Upper lobe of left lung (tissue), 6 donors: ENCODE data around the gene KCNG4. TPM values are rescaled to one million over a fixed set of nuclear protein-coding genes. Genes with fewer than 3 reads are reported as not detected.

ENCODE experiments used
- ATAC-seq, 2 donors: fragments of 200-7000 bp; cut with Tn5 transposase; one replicate each; pipeline ENCODE4 v1.9.1; 2022; ENCODE audit warnings: mild to moderate bottlenecking in 2 of 2, moderate library complexity in 2 of 2; ENCODE audit not compliant: low FRiP score in 2 of 2
- DNase-seq, 2 donors: peaks; one replicate each; pipeline ENCODE4 v3.0.0-alpha.2; 2019 to 2020
- H3K27ac ChIP-seq, 4 donors: fragments of 200-600 bp; sonication (generic); one replicate each; pipeline ENCODE4 v1.5.1; 2016 to 2019
- H3K27me3 ChIP-seq, 4 donors: fragments of 200-600 bp; sonication (generic); one replicate each; pipeline ENCODE4 v1.5.1; 2017 to 2019
- H3K36me3 ChIP-seq, 4 donors: fragments of 200-600 bp; sonication (generic); one replicate each; pipeline ENCODE4 v1.5.1; 2016 to 2019
- H3K4me1 ChIP-seq, 4 donors: fragments of 200-600 bp; sonication (generic); one replicate each; pipeline ENCODE4 v1.5.1; 2018 to 2019
- H3K4me3 ChIP-seq, 4 donors: fragments of 200-600 bp; sonication (generic); one replicate each; pipeline ENCODE4 v1.5.1; 2017 to 2019; ENCODE audit warnings: mild to moderate bottlenecking in 2 of 4, moderate library complexity in 1 of 4
- H3K9me3 ChIP-seq, 4 donors: fragments of 200-600 bp; sonication (generic); one replicate each; pipeline ENCODE4 v1.5.1; 2018 to 2019
- EP300 ChIP-seq, 4 donors: sonication (generic); formaldehyde crosslinking; IDR thresholded peaks; one replicate each; pipeline ENCODE4 v1.5.1; 2017; ENCODE audit warnings: antibody characterized with exemption in 4 of 4, control low read depth in 2 of 4
- POLR2A ChIP-seq, 4 donors: fragments of 450-650 bp; IDR thresholded peaks; one replicate each; pipeline ENCODE4 v1.5.1; 2016 to 2017; ENCODE audit warnings: antibody characterized with exemption in 4 of 4, mild to moderate bottlenecking in 2 of 4
- POLR2AphosphoS5 ChIP-seq, 2 donors: sonication (generic); formaldehyde crosslinking; IDR thresholded peaks; one replicate each; pipeline ENCODE4 v1.5.1; 2017; ENCODE audit warnings: antibody characterized with exemption in 2 of 2
- WGBS, 2 donors: methylation state at CpG; one replicate each; pipeline ENCODE4 v1.1.5; 2017 to 2018; 5-methylcytosine and 5-hydroxymethylcytosine counted together
- total RNA-seq, 6 donors: library from RNA; depleted of rRNA in 4 of 6; stranded (reverse); fragments of >200 nt in 4 of 6; gene quantifications; one replicate each; pipeline versions ENCODE4 v1.1.0 to v1.2.1, GENCODE V29; 2016 to 2021
- TF ChIP-seq, protein P1 (sequence below), 6 experiments: fragments of 450-650 bp in 4 of 6; fragments of 200-600 bp in 2 of 6; sonication (generic) in 2 of 6; IDR thresholded peaks; one replicate each; pipeline ENCODE4 v1.5.1; 2016 to 2019; ENCODE audit warnings: antibody characterized with exemption in 6 of 6
- donor health status: DM: no; HTN: no; CAD: no; lungs with moderate emphysema.
- donor health status: DM: no; HTN: yes; CAD: no; lungs with severe emphysema.

KCNG4 gene
- total RNA-seq, 6 donors from 2014 or later, result not detected

DNA sequence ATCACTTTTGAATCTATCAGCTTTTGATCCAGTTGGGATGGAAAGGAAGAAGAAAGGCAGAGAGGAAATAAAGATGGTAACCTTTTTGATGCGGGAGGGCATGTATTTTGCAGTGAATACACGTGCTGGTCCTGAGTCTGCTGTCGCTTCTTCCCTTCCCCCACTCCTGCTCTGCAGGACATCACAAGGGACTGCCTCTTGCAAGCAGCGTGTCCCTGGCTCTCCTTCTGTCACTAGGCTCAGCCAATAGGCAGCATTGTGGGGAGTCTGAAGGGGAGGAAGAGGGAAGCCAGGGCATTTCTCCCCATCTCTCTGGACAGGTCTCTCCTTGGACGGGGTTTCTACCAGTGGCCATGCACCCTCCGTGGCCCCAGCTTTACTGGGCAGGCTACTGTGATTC is 39.2 kb upstream of the KCNG4 start:
- DNase-seq (no peak), ATAC-seq (no peak)
- no peak for TF ChIP-seq POLR2A (IDR thresholded peaks at IDR 0.05)
- TF ChIP-seq, protein P1, sequence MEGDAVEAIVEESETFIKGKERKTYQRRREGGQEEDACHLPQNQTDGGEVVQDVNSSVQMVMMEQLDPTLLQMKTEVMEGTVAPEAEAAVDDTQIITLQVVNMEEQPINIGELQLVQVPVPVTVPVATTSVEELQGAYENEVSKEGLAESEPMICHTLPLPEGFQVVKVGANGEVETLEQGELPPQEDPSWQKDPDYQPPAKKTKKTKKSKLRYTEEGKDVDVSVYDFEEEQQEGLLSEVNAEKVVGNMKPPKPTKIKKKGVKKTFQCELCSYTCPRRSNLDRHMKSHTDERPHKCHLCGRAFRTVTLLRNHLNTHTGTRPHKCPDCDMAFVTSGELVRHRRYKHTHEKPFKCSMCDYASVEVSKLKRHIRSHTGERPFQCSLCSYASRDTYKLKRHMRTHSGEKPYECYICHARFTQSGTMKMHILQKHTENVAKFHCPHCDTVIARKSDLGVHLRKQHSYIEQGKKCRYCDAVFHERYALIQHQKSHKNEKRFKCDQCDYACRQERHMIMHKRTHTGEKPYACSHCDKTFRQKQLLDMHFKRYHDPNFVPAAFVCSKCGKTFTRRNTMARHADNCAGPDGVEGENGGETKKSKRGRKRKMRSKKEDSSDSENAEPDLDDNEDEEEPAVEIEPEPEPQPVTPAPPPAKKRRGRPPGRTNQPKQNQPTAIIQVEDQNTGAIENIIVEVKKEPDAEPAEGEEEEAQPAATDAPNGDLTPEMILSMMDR (IDR thresholded peaks at IDR 0.05), result no peak
- no peak for TF ChIP-seq EP300 (IDR thresholded peaks at IDR 0.05)
- no peak for TF ChIP-seq POLR2AphosphoS5 (IDR thresholded peaks at IDR 0.05)
- H3K36me3 ChIP-seq, result no peaks in the 10 kb centered on the region
- no peak overlapping the region for H3K27ac ChIP-seq
- no peaks in the 10 kb centered on the region for H3K27me3 ChIP-seq
- H3K9me3 ChIP-seq, result no peaks in the 10 kb centered on the region
- H3K4me1 ChIP-seq, result peaks cover 5 to 10% (median 5%) of the 10 kb centered on the region in 4 donors
- H3K4me3 ChIP-seq, result no peak overlapping the region
- 66 to 72% methylated on average over 4 to 5 of the region's 6 CpGs for WGBS, 2 donors

DNA sequence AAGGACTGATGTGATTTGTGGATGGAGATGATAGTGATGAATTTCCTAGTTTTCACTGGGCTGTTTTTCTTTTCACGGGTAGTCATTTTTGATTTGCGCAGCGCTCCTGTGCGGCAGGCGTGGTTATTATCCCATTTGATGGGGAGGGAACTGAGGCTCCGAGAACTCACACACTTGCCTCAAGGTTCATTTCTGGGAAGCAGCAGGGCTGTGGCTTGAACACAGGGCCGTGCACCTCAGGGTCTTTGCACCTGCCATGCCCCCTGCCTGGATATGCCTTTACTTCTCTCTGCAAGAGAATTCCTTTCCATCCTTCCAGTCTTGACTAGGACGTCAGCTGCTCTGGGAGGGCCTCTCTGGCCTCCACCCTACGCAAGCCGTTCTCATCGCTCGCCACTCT is 38.5 kb upstream of the KCNG4 start:
- ATAC-seq, result no peak
- 93 to 94% methylated on average over 12 of the region's 12 CpGs for WGBS, 2 donors

DNA sequence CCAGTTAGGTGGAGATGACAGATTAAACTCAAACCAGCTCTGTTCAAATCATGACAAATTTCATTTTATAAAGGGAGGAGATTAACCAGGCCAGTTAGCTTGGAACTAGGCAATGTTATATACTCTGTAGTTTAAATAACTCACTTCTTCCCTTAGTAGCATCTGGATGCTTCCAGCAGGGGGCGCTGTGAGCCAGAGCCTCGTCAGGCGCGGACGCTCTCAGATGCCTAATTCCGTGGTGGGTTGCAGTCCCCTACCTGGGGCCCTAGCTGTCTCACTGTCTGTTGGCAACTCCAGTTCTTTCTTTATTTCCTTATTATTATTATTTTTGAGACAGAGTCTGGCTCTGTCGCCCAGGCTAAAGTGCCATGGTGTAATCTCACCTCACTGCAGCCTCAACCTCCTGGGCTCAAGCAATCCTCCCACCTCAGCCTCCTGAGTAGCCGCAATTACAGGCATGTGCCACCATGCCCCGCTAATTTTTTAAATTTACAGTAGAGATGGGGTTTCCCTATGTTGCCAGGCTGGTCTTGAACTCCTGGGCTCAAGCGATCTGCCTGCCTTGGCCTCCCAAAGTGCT is 37.5 kb upstream of the KCNG4 start:
- WGBS, 2 donors, result 31 to 35% methylated on average over 10 of the region's 10 CpGs

More for the DNA sequence above, 38.5 kb upstream of the KCNG4 start:
- H3K27ac ChIP-seq, result no peak overlapping the region
- no peak for TF ChIP-seq POLR2AphosphoS5 (IDR thresholded peaks at IDR 0.05)
- TF ChIP-seq, protein P1 (IDR thresholded peaks at IDR 0.05), result no peak
- TF ChIP-seq EP300 (IDR thresholded peaks at IDR 0.05), result no peak
- TF ChIP-seq POLR2A (IDR thresholded peaks at IDR 0.05), result no peak
- H3K27me3 ChIP-seq, result no peaks in the 10 kb centered on the region
- no peaks in the 10 kb centered on the region for H3K36me3 ChIP-seq
- H3K9me3 ChIP-seq, result no peaks in the 10 kb centered on the region
- no peak overlapping the region for H3K4me3 ChIP-seq
- DNase-seq, result no peak
- peaks cover 0 to 4% (median 0%) of the 10 kb centered on the region in 4 donors for H3K4me1 ChIP-seq

DNA sequence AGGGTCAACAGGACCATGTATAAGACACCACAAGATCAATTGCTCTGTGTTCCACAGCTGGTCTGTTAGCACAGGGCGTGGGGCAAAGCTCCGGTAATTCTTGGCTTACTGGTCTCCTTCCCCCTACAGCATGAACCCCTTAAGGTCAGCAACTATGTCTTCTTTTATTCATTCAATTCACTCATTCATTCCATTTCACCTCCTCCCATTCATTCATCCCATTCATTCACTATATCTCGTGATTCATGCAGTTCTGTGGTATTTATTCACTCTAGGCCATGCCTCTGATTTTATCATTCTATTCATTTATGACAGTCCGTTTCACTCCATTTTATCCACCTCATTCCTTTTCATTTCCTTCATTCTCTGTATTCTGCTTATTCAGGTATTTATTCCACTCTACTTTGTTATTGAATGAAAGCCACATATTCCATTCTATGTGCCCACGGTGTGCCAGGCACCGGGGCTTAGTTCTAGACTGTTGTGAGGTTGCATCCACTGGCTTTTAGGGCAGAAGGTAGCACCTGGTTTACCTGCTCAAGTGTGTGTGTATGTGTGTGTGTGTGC is 35.9 kb upstream of the KCNG4 start:
- H3K36me3 ChIP-seq, result no peaks in the 10 kb centered on the region
- 88 to 93% methylated on average over 6 of the region's 6 CpGs for WGBS, 2 donors

More for the DNA sequence above, 37.5 kb upstream of the KCNG4 start:
- no peak overlapping the region for H3K27ac ChIP-seq
- no peaks in the 10 kb centered on the region for H3K27me3 ChIP-seq
- DNase-seq, result peak; percentile 64 to 82
- ATAC-seq, result peak; percentile 69 to 83
- no peak overlapping the region for H3K4me3 ChIP-seq
- H3K9me3 ChIP-seq, result no peaks in the 10 kb centered on the region
- H3K36me3 ChIP-seq, result no peaks in the 10 kb centered on the region
- H3K4me1 ChIP-seq, result peaks cover 0 to 4% (median 0%) of the 10 kb centered on the region in 4 donors
- TF ChIP-seq, protein P1 (IDR thresholded peaks at IDR 0.05), result peak; percentile 70 to 85 (median 78)
- TF ChIP-seq POLR2AphosphoS5 (IDR thresholded peaks at IDR 0.05), result no peak

More for the DNA sequence above, 35.9 kb upstream of the KCNG4 start:
- H3K27me3 ChIP-seq, result no peaks in the 10 kb centered on the region
- DNase-seq (no peak), ATAC-seq (no peak)
- no peak overlapping the region for H3K27ac ChIP-seq
- peaks cover 0 to 4% (median 0%) of the 10 kb centered on the region in 4 donors for H3K4me1 ChIP-seq
- TF ChIP-seq POLR2A (IDR thresholded peaks at IDR 0.05), result no peak
- no peak for TF ChIP-seq EP300 (IDR thresholded peaks at IDR 0.05)
- TF ChIP-seq POLR2AphosphoS5 (IDR thresholded peaks at IDR 0.05), result no peak
- TF ChIP-seq, protein P1 (IDR thresholded peaks at IDR 0.05), result no peak
- no peaks in the 10 kb centered on the region for H3K9me3 ChIP-seq
- H3K4me3 ChIP-seq, result no peak overlapping the region
